GM18907 (cell line): Measurements from ENCODE around the gene YLPM1.

Experiments used
- ATAC-seq: cut with Tn5 transposase; IDR thresholded peaks from one replicate; pipeline ENCODE4 v1.9.1; 2021; ENCODE audit warnings: mild to moderate bottlenecking, moderate library complexity; ENCODE audit not compliant: unreplicated experiment

Gene YLPM1

GRCh38 chr14:74836251-74836960 lies 73.3 kb downstream of the YLPM1 start:
- no peak for ATAC-seq

GRCh38 chr14:74838166-74838565 lies 75.0 kb downstream of the YLPM1 start:
- ATAC-seq = no peak

- peak; percentile 40 for ATAC-seq
These were observed 77.5 kb downstream of the YLPM1 start for GRCh38 chr14:74840603-74841030.

GRCh38 chr14:74841230-74842207 lies 78.4 kb downstream of the YLPM1 start:
- peak; percentile 75 for ATAC-seq

- ATAC-seq = no peak
These were observed 80.5 kb downstream of the YLPM1 start for GRCh38 chr14:74843653-74844052.

- ATAC-seq = no peak
These were observed 83.1 kb downstream of the YLPM1 start for GRCh38 chr14:74846168-74846567.

GRCh38 chr14:74846968-74847665 lies 84.0 kb downstream of the YLPM1 start:
- no peak for ATAC-seq

- no peak for ATAC-seq
These were observed 85.7 kb downstream of the YLPM1 start for GRCh38 chr14:74848768-74849167.

GRCh38 chr14:74852922-74853530 lies 89.9 kb downstream of the YLPM1 start:
- no peak for ATAC-seq

GRCh38 chr14:74853581-74853980 lies 90.5 kb downstream of the YLPM1 start:
- no peak for ATAC-seq

GRCh38 chr14:74855021-74855420 lies 91.9 kb downstream of the YLPM1 start:
- no peak for ATAC-seq

GRCh38 chr14:74855945-74856344 lies 92.8 kb downstream of the YLPM1 start:
- ATAC-seq = no peak

GRCh38 chr14:74856366-74856765 lies 93.2 kb downstream of the YLPM1 start:
- ATAC-seq = no peak

- no peak for ATAC-seq
These were observed 94.9 kb downstream of the YLPM1 start for GRCh38 chr14:74858022-74858421.

- ATAC-seq = no peak
These were observed 96.8 kb downstream of the YLPM1 start for GRCh38 chr14:74859757-74860552.

GRCh38 chr14:74860899-74861733 lies 98.0 kb downstream of the YLPM1 start:
- ATAC-seq = no peak

GRCh38 chr14:74861734-74862090 lies 98.6 kb downstream of the YLPM1 start:
- ATAC-seq = no peak

GRCh38 chr14:74863274-74863673 lies 100.2 kb downstream of the YLPM1 start:
- ATAC-seq = no peak

- no peak for ATAC-seq
These were observed 101.1 kb downstream of the YLPM1 start for GRCh38 chr14:74864198-74864597.
